Epithelial cell of esophagus (primary cell): ENCODE results near the gene PLA2G15.
A peak's percentile ranks its signal among the peaks of the same experiment; 100 is the strongest.

Experiments used
- DNase-seq: peaks from one replicate; pipeline ENCODE4 v3.0.0; 2010; ENCODE audit warnings: low read depth
- H3K4me3 ChIP-seq: 2 replicates; pipeline ENCODE4 v1.5.1; 2011; ENCODE audit warnings: mild to moderate bottlenecking, low read length, control low read depth
- TF ChIP-seq, protein P1 (sequence below): IDR thresholded peaks from 2 replicates; pipeline ENCODE4 v1.5.1; 2011; ENCODE audit warnings: low read depth, mild to moderate bottlenecking, low read length, control low read depth, inconsistent platforms; ENCODE audit not compliant: insufficient read depth; ENCODE audit errors: missing control alignments

The PLA2G15 gene

DNA sequence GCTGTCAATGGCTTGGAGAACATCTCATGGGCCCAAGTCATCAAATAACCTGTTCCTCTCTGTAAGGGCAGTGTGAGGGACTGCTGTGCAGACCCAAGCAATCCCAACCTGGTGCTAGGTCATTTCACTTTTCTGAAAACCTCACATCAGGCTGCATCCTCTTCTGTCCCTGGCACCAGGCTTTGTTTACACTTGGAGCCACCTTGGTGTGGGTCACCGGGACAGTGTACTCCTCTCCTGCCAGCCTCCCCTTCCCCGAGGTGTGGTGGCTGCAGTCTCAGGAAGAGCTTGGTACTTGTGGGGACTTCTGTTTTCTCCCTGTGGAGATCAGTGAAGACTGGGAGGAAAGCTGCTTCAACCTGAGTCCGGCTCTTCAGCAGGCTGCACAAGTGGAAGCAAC lies 53.1 kb downstream of the PLA2G15 start:
- TF ChIP-seq, protein P1, sequence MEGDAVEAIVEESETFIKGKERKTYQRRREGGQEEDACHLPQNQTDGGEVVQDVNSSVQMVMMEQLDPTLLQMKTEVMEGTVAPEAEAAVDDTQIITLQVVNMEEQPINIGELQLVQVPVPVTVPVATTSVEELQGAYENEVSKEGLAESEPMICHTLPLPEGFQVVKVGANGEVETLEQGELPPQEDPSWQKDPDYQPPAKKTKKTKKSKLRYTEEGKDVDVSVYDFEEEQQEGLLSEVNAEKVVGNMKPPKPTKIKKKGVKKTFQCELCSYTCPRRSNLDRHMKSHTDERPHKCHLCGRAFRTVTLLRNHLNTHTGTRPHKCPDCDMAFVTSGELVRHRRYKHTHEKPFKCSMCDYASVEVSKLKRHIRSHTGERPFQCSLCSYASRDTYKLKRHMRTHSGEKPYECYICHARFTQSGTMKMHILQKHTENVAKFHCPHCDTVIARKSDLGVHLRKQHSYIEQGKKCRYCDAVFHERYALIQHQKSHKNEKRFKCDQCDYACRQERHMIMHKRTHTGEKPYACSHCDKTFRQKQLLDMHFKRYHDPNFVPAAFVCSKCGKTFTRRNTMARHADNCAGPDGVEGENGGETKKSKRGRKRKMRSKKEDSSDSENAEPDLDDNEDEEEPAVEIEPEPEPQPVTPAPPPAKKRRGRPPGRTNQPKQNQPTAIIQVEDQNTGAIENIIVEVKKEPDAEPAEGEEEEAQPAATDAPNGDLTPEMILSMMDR = no peak
- no peak overlapping the region for H3K4me3 ChIP-seq
- no peak for DNase-seq

DNA sequence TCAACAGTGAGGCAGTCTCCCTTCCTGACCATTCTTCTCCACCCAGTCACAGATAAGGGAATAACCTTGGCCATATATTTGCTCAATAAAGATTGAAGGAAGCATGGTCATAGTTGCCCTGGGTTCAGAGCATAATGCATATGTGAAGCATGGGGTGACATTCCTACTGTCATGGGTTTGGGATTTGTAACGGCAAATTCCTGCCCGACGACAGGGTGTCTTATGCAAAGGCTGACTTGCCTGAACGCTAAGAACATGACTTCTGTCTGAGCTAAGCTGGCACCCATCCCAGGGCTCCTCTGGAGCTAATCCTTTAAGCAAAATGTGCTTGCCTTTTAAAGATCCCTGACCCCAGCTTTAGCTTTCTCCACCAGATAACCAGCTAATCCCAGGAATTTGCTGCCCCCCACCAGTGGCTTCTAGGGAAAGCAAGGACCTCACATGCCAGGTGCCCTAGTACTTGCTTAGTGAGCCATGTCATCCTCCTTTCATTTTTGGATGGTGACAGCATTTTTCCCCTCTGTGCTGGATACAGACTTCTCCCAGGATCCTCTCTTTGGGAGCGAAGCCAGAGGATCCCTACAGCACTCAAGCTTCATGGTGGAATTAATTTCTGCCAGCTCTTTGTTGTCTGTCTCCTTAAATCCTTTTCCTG lies 53.9 kb downstream of the PLA2G15 start:
- no peak overlapping the region for H3K4me3 ChIP-seq
- TF ChIP-seq, protein P1 = no peak
- DNase-seq = peak; percentile 96

DNA sequence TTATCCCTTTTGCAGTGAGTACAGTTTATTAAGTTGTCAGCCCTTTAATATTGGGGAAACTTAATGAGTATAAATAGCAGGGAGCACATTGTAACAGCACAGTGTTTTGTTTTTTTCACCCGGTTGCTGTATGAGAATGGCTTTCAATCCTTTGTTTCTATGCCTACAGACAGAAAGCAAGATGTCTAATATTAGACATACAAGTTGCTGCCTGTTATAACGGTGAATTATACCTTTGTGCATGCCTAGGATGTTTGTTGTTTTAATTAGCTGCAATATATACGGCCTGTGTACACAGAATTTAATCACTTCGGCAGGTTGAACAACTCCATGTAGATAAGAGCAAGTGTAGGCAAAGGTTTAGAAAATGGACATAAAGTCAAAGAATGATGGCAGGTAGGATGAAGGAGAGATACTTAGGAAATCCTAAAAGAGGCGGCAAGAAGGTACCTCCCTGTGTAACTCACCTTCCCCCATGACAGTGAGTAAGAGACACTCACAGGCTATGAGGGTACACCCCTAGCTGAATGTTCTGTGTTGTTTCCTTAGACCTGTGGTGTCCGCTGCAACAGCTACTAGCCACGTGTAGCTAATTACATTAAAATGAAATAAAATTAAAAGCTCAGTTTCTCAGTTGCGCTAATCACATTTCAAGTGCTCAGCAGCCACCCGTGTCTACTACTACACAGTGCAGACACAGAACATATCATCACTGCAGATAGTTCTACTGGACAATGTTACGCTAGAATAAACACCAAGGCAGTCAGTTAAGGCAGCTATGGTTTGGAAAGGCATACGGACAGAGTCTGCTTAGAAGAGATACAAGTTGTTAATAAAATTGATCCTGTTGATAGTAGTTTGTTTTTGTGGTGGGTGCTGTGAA lies 54.6 kb downstream of the PLA2G15 start:
- DNase-seq = peak; percentile 81
- TF ChIP-seq, protein P1 = no peak
- no peak overlapping the region for H3K4me3 ChIP-seq

DNA sequence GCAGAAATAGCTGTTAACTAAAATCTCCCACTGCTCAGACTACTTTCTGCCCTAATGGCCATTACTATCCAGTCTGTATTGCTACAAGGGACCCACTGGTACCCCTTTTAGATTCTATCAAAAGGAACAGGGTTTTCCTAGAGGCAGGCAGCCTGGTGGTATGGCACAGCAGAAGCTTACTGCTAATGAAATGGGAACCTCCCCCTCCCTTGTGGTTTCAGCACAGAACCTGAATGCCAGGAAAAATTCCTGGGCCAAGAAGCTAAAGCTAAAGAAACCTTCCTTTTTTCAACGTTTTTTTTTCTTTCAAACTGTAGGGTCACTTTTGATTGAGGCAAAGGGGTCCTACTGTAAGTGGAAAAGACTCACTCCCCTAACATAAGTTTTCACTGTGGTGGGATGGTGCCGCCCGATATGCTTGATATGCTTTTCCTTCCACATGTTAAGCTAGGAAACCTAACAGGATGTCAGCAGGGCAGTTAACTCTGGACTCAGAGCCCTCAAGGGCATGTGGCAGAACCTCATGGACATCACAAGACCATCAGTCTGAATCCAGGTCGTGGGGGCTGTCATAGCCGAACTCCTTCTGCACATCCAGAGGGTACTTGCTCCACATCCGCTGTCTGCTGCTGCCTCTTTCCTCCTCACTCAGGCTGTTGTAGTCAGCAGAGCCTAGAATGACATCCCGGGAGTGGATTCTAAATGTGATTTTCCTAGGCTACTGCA lies 55.7 kb downstream of the PLA2G15 start:
- DNase-seq = no peak
- no peak overlapping the region for H3K4me3 ChIP-seq
- TF ChIP-seq, protein P1 = no peak

DNA sequence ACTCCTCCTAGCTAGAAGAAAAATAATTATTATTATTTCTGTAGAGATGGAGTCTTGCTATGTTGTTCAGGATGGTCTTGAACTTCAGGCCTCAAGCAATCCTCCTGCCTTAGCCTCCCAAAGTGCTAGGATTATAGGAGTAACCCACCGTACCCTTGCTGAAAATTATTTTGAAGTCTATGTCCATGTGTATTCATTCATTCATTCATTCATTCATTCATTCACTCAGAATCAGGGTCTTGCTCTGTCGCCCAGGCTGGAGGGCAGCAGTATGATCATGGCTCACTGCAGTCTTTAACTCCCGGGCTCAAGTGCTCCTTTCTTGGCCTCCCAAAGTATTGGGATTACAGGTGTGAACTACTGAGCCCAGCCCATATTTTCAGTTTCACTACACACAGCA lies 61.5 kb downstream of the PLA2G15 start:
- H3K4me3 ChIP-seq = no peak overlapping the region
- DNase-seq = no peak
- TF ChIP-seq, protein P1 = no peak

DNA sequence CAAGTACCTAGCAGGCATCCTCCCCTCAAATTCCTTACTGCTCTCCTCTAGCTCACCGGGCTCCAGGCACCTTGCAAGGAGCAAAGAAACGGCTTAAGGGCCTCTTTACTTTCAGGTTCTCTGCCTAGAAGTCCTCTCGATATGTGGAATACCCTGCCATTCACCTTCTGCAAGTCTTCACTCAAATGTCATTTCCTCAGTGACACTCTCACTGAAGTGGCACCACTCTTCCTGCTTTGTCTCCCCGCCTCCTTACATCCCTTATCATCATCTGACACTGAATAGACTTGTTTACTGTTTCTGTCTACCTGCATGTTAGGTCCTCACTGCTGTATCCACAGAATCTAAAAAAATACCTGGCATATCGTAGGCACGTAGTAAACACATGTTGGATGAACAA lies 64.6 kb downstream of the PLA2G15 start:
- TF ChIP-seq, protein P1 = no peak
- DNase-seq = no peak
- H3K4me3 ChIP-seq = peak overlapping the region; percentile 83
